Calu3 (cell line): ENCODE measurements around the gene HINFP. TPM values are rescaled to one million over a fixed set of nuclear protein-coding genes. Genes with fewer than 3 reads are reported as not detected.

Source experiments
- BruUV-seq: library from RNA; stranded (reverse); fragments of 400-500 nt; replicated peaks from 2 replicates; lab custom pipeline; 2021; lab: Mats Ljungman, UMichigan
- CTCF ChIA-PET: fragments of 300-600 bp; sonication (Branson Sonifier 250); formaldehyde crosslinking; loops from one replicate; lab custom pipeline; 2022; ENCODE audit warnings: antibody characterized with exemption; lab: Charles Lee
- DNase-seq: peaks from one replicate; pipeline ENCODE4 v3.0.0; 2022
- H3K27ac Mint-ChIP-seq: one replicate; pipeline ENCODE4 v1.8.0; 2022; ENCODE audit warnings: mixed read lengths; ENCODE audit not compliant: unreplicated experiment
- H3K27me3 Mint-ChIP-seq: one replicate; pipeline ENCODE4 v1.8.0; 2022; ENCODE audit warnings: mixed read lengths; ENCODE audit not compliant: unreplicated experiment
- H3K36me3 Mint-ChIP-seq: one replicate; pipeline ENCODE4 v1.8.0; 2022; ENCODE audit warnings: mild to moderate bottlenecking, moderate library complexity, mixed read lengths; ENCODE audit not compliant: insufficient read depth, unreplicated experiment
- H3K4me1 Mint-ChIP-seq: one replicate; pipeline ENCODE4 v1.8.0; 2022; ENCODE audit warnings: mild to moderate bottlenecking, low read depth, mixed read lengths; ENCODE audit not compliant: unreplicated experiment
- H3K4me3 Mint-ChIP-seq: one replicate; pipeline ENCODE4 v1.8.0; 2022; ENCODE audit warnings: mild to moderate bottlenecking, low read depth, moderate library complexity, mixed read lengths; ENCODE audit not compliant: unreplicated experiment
- H3K9me3 Mint-ChIP-seq: one replicate; pipeline ENCODE4 v1.8.0; 2022; ENCODE audit warnings: low read depth, mixed read lengths; ENCODE audit not compliant: unreplicated experiment
- intact Hi-C: fragments of 100-400 bp; cut with micrococcal nuclease; formaldehyde crosslinking; loops from one replicate; pipeline ENCODE4 v1.10.0; 2022; ENCODE audit not compliant: unreplicated experiment
- total RNA-seq: library from RNA; stranded (reverse); gene quantifications from 2 replicates; pipeline ENCODE4 v1.2.3, GENCODE V29; 2022
- TF ChIP-seq, protein P1 (sequence below): fragments of 200-600 bp; IDR thresholded peaks from one replicate; pipeline ENCODE4 v1.8.0; 2022; ENCODE audit warnings: antibody characterized with exemption; ENCODE audit not compliant: unreplicated experiment

Gene HINFP
- total RNA-seq, 1 experiment from 2014 or later, result 21.8 TPM

- BruUV-seq, result no TSS peak
- Mint-ChIP-seq H3K4me3 (no peak overlapping the region), H3K36me3 (peaks cover 23% of the 10 kb centered on the region)
These were observed 4.8 kb upstream of the HINFP start for GRCh38 chr11:119116601-119117000.

GRCh38 chr11:119117004-119117706 lies 4.2 kb upstream of the HINFP start:
- H3K27me3 Mint-ChIP-seq, result no peaks in the 10 kb centered on the region
- H3K4me1 Mint-ChIP-seq, result peaks cover 15% of the 10 kb centered on the region
- H3K36me3 Mint-ChIP-seq, result peaks cover 28% of the 10 kb centered on the region
- BruUV-seq, result no TSS peak
- intact Hi-C loops, result no loop called here
- no peak overlapping the region for H3K27ac Mint-ChIP-seq
- TF ChIP-seq, protein P1, sequence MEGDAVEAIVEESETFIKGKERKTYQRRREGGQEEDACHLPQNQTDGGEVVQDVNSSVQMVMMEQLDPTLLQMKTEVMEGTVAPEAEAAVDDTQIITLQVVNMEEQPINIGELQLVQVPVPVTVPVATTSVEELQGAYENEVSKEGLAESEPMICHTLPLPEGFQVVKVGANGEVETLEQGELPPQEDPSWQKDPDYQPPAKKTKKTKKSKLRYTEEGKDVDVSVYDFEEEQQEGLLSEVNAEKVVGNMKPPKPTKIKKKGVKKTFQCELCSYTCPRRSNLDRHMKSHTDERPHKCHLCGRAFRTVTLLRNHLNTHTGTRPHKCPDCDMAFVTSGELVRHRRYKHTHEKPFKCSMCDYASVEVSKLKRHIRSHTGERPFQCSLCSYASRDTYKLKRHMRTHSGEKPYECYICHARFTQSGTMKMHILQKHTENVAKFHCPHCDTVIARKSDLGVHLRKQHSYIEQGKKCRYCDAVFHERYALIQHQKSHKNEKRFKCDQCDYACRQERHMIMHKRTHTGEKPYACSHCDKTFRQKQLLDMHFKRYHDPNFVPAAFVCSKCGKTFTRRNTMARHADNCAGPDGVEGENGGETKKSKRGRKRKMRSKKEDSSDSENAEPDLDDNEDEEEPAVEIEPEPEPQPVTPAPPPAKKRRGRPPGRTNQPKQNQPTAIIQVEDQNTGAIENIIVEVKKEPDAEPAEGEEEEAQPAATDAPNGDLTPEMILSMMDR, result no peak
- CTCF ChIA-PET, result no interaction called here
- no peak for DNase-seq
- no peaks in the 10 kb centered on the region for H3K9me3 Mint-ChIP-seq
- no peak overlapping the region for H3K4me3 Mint-ChIP-seq

More at GRCh38 chr11:119116601-119117000, 4.8 kb upstream of the HINFP start:
- H3K9me3 Mint-ChIP-seq, result no peaks in the 10 kb centered on the region
- DNase-seq, result no peak
- TF ChIP-seq, protein P1, result no peak
- no peak overlapping the region for H3K27ac Mint-ChIP-seq
- H3K4me1 Mint-ChIP-seq, result peaks cover 12% of the 10 kb centered on the region
- no peaks in the 10 kb centered on the region for H3K27me3 Mint-ChIP-seq
- intact Hi-C loops, result no loop called here
- CTCF ChIA-PET, result no interaction called here

DNA sequence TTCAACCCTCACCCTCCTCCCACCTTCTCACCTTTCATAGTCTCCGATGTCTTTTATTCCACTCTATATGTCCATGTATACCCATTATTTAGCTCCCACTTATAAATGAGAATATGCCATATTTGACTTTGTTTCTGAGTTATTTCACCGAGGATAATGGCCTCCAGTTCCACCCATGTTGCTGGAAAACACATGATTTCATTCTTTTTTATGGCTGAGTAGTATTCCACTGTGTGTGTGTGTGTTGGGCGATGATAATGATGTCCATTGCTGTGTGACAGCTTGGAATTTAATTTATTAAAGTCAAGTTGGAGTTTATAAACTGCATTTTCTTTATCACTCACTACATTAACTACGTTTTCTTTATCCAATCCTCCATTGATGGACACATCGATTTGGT lies 3.2 kb upstream of the HINFP start:
- CTCF ChIA-PET, result interaction anchor here (0.9 kb wide), 1 partner anchor 88 kb away, joined by 5 read pairs; the partner anchor contains the start of gene CBL

DNA sequence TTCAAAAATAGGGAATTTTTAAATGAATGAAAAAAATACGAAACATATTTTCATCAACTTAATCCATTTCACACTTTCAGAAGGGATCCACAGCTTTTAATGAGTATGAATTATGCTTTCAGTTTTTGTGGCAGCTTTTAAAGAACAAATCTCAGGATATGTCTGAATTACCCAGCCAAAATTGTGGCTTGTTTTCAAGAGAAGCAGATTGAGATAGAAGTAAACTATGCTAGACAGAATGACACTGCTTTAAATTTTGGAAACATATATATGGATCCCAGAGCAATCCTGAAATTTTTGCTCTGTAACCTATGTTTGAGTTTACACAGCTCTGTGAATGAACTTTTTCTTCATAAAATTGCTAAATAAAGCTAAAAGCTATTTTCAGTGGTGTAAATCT lies 2.4 kb upstream of the HINFP start:
- CTCF ChIA-PET, result interaction anchor here (0.9 kb wide), 1 partner anchor 87 kb away, joined by 5 read pairs; the partner anchor contains the start of gene CBL
- Mint-ChIP-seq H3K4me3 (no peak overlapping the region), H3K36me3 (peaks cover 33% of the 10 kb centered on the region), H3K4me1 (peaks cover 24% of the 10 kb centered on the region), H3K9me3 (no peaks in the 10 kb centered on the region), H3K27me3 (no peaks in the 10 kb centered on the region), H3K27ac (no peak overlapping the region)
- TF ChIP-seq, protein P1, result no peak
- BruUV-seq, result no TSS peak
- no peak for DNase-seq
- intact Hi-C loops, result no loop called here

More for the DNA sequence above, 3.2 kb upstream of the HINFP start:
- TF ChIP-seq, protein P1, result no peak
- peaks cover 24% of the 10 kb centered on the region for H3K4me1 Mint-ChIP-seq
- H3K27me3 Mint-ChIP-seq, result no peaks in the 10 kb centered on the region
- H3K4me3 Mint-ChIP-seq, result no peak overlapping the region
- no peaks in the 10 kb centered on the region for H3K9me3 Mint-ChIP-seq
- no peak for DNase-seq
- peaks cover 32% of the 10 kb centered on the region for H3K36me3 Mint-ChIP-seq
- no TSS peak for BruUV-seq
- no peak overlapping the region for H3K27ac Mint-ChIP-seq
- intact Hi-C loops, result no loop called here
